ENCODE results near the gene PFDN2.

The PFDN2 gene

GRCh38 chr1:161061419-161061818 is 56.4 kb downstream of the PFDN2 start:
- no peak for TF ChIP-seq YY1 (IDR thresholded peaks at IDR 0.05; ENCODE audit: insufficient read depth, insufficient read length)
- TF ChIP-seq ZNF274 (IDR thresholded peaks at IDR 0.05; ENCODE audit: low read depth, low read length): no peak
- no peak for TF ChIP-seq SUZ12 (IDR thresholded peaks at IDR 0.05; ENCODE audit: extremely low read depth, insufficient read depth, insufficient read length)
- Histone ChIP-seq H3K27me3 (ENCODE audit: insufficient read depth, insufficient read length) (no peaks in the 10 kb centered on the region), H3K4me3 (ENCODE audit: insufficient read length, low read depth) (no peak overlapping the region), H3K9me3 (ENCODE audit: insufficient read depth, low read length) (no peaks in the 10 kb centered on the region), H3K4me1 (ENCODE audit: insufficient read depth, insufficient read length) (no peaks in the 10 kb centered on the region), H3K9ac (ENCODE audit: insufficient read length, low read depth) (no peak overlapping the region), H3K36me3 (ENCODE audit: insufficient read depth, insufficient read length, low read length) (no peaks in the 10 kb centered on the region)
- no peak for DNase-seq (ENCODE audit: low read depth, low spot score)

GRCh38 chr1:161059293-161059692 is 58.5 kb downstream of the PFDN2 start:
- Histone ChIP-seq H3K4me3 (ENCODE audit: insufficient read length, low read depth) (no peak overlapping the region), H3K9me3 (ENCODE audit: insufficient read depth, low read length) (no peaks in the 10 kb centered on the region), H3K27me3 (ENCODE audit: insufficient read depth, insufficient read length) (no peaks in the 10 kb centered on the region), H3K9ac (ENCODE audit: insufficient read length, low read depth) (no peak overlapping the region), H3K36me3 (ENCODE audit: insufficient read depth, insufficient read length, low read length) (no peaks in the 10 kb centered on the region), H3K4me1 (ENCODE audit: insufficient read depth, insufficient read length) (no peaks in the 10 kb centered on the region)
- DNase-seq (ENCODE audit: low read depth, low spot score): no peak
- no peak for TF ChIP-seq YY1 (IDR thresholded peaks at IDR 0.05; ENCODE audit: insufficient read depth, insufficient read length)
- no peak for TF ChIP-seq ZNF274 (IDR thresholded peaks at IDR 0.05; ENCODE audit: low read depth, low read length)
- TF ChIP-seq SUZ12 (IDR thresholded peaks at IDR 0.05; ENCODE audit: extremely low read depth, insufficient read depth, insufficient read length): no peak

GRCh38 chr1:161054805-161055204 is 63.0 kb downstream of the PFDN2 start:
- peaks cover 4% of the 10 kb centered on the region; the same call in 1 of the 2 replicates for H3K9me3 ChIP-seq (ENCODE audit: insufficient read depth, low read length)
- H3K4me1 ChIP-seq (ENCODE audit: insufficient read depth, insufficient read length): no peaks in the 10 kb centered on the region
- DNase-seq (ENCODE audit: low read depth, low spot score): no peak
- TF ChIP-seq SUZ12 (IDR thresholded peaks at IDR 0.05; ENCODE audit: extremely low read depth, insufficient read depth, insufficient read length): no peak
- TF ChIP-seq YY1 (IDR thresholded peaks at IDR 0.05; ENCODE audit: insufficient read depth, insufficient read length): no peak
- no peak for TF ChIP-seq ZNF274 (IDR thresholded peaks at IDR 0.05; ENCODE audit: low read depth, low read length)
- no peak overlapping the region for H3K9ac ChIP-seq (ENCODE audit: insufficient read length, low read depth)
- no peak overlapping the region for H3K4me3 ChIP-seq (ENCODE audit: insufficient read length, low read depth)
- H3K27me3 ChIP-seq (ENCODE audit: insufficient read depth, insufficient read length): no peaks in the 10 kb centered on the region
- H3K36me3 ChIP-seq (ENCODE audit: insufficient read depth, insufficient read length, low read length): no peaks in the 10 kb centered on the region

- peaks cover 4% of the 10 kb centered on the region for H3K36me3 ChIP-seq (ENCODE audit: insufficient read depth, insufficient read length, low read length)
- TF ChIP-seq ZNF274 (IDR thresholded peaks at IDR 0.05; ENCODE audit: low read depth, low read length): no peak
- TF ChIP-seq YY1 (IDR thresholded peaks at IDR 0.05; ENCODE audit: insufficient read depth, insufficient read length): no peak
- TF ChIP-seq SUZ12 (IDR thresholded peaks at IDR 0.05; ENCODE audit: extremely low read depth, insufficient read depth, insufficient read length): no peak
- DNase-seq (ENCODE audit: low read depth, low spot score): no peak
Observed at GRCh38 chr1:161054232-161054631, 63.6 kb downstream of the PFDN2 start.

GRCh38 chr1:161052899-161053298 is 64.9 kb downstream of the PFDN2 start:
- TF ChIP-seq YY1 (IDR thresholded peaks at IDR 0.05; ENCODE audit: insufficient read depth, insufficient read length) (no peak), ZNF274 (IDR thresholded peaks at IDR 0.05; ENCODE audit: low read depth, low read length) (no peak), SUZ12 (IDR thresholded peaks at IDR 0.05; ENCODE audit: extremely low read depth, insufficient read depth, insufficient read length) (no peak)
- peaks cover 16% of the 10 kb centered on the region for H3K36me3 ChIP-seq (ENCODE audit: insufficient read depth, insufficient read length, low read length)
- no peaks in the 10 kb centered on the region for H3K27me3 ChIP-seq (ENCODE audit: insufficient read depth, insufficient read length)
- no peaks in the 10 kb centered on the region for H3K4me1 ChIP-seq (ENCODE audit: insufficient read depth, insufficient read length)
- DNase-seq (ENCODE audit: low read depth, low spot score): no peak
- H3K9ac ChIP-seq (ENCODE audit: insufficient read length, low read depth): no peak overlapping the region
- H3K4me3 ChIP-seq (ENCODE audit: insufficient read length, low read depth): no peak overlapping the region
- H3K9me3 ChIP-seq (ENCODE audit: insufficient read depth, low read length): peaks cover 23% of the 10 kb centered on the region; the same call in 1 of the 2 replicates

More at GRCh38 chr1:161054232-161054631, 63.6 kb downstream of the PFDN2 start:
- H3K9me3 ChIP-seq (ENCODE audit: insufficient read depth, low read length): peaks cover 10% of the 10 kb centered on the region; the same call in 1 of the 2 replicates
- H3K27me3 ChIP-seq (ENCODE audit: insufficient read depth, insufficient read length): no peaks in the 10 kb centered on the region
- H3K4me1 ChIP-seq (ENCODE audit: insufficient read depth, insufficient read length): no peaks in the 10 kb centered on the region
- no peak overlapping the region for H3K9ac ChIP-seq (ENCODE audit: insufficient read length, low read depth)
- no peak overlapping the region for H3K4me3 ChIP-seq (ENCODE audit: insufficient read length, low read depth)

- TF ChIP-seq YY1 (IDR thresholded peaks at IDR 0.05; ENCODE audit: insufficient read depth, insufficient read length): no peak
- no peak for TF ChIP-seq ZNF274 (IDR thresholded peaks at IDR 0.05; ENCODE audit: low read depth, low read length)
- TF ChIP-seq SUZ12 (IDR thresholded peaks at IDR 0.05; ENCODE audit: extremely low read depth, insufficient read depth, insufficient read length): no peak
- Histone ChIP-seq H3K9ac (ENCODE audit: insufficient read length, low read depth) (no peak overlapping the region), H3K27me3 (ENCODE audit: insufficient read depth, insufficient read length) (no peaks in the 10 kb centered on the region), H3K4me3 (ENCODE audit: insufficient read length, low read depth) (no peak overlapping the region), H3K4me1 (ENCODE audit: insufficient read depth, insufficient read length) (no peaks in the 10 kb centered on the region), H3K9me3 (ENCODE audit: insufficient read depth, low read length) (peaks cover 40% of the 10 kb centered on the region), H3K36me3 (ENCODE audit: insufficient read depth, insufficient read length, low read length) (peaks cover 17% of the 10 kb centered on the region)
- DNase-seq (ENCODE audit: low read depth, low spot score): no peak
Observed at GRCh38 chr1:161051219-161051618, 66.6 kb downstream of the PFDN2 start.

Data from NT2/D1 (cell line).